Smooth muscle cell (in vitro differentiated cells): ENCODE results near the gene CLNK. TPM values are rescaled to one million over a fixed set of nuclear protein-coding genes. Genes with fewer than 3 reads are reported as not detected.

Experiments
- DNase-seq: peaks from one replicate; lab custom pipeline; 2025; ENCODE audit not compliant: unreplicated experiment; lab: John Stamatoyannopoulos, UW
- H2AFZ ChIP-seq: fragments of 200-600 bp; sonication (generic); 2 replicates; pipeline ENCODE4 v1.6.0; 2016; ENCODE audit warnings: antibody characterized with exemption, low read depth, mild to moderate bottlenecking
- H3F3A ChIP-seq: fragments of 200-600 bp; sonication (generic); 2 replicates; pipeline ENCODE4 v1.6.0; 2017; ENCODE audit warnings: antibody characterized with exemption, low read depth
- H3K27ac ChIP-seq: fragments of 200-600 bp; sonication (generic); 2 replicates; pipeline ENCODE4 v1.5.1; 2016; ENCODE audit warnings: low read depth, mild to moderate bottlenecking
- H3K27me3 ChIP-seq: fragments of 200-600 bp; sonication (generic); 2 replicates; pipeline ENCODE4 v1.6.1; 2016; ENCODE audit warnings: low read depth, mild to moderate bottlenecking
- H3K36me3 ChIP-seq: fragments of 200-600 bp; sonication (generic); 2 replicates; pipeline ENCODE4 v1.5.1; 2016; ENCODE audit warnings: low read depth
- H3K4me1 ChIP-seq: fragments of 200-600 bp; sonication (generic); 2 replicates; pipeline ENCODE4 v1.5.1; 2016; ENCODE audit warnings: low read depth
- H3K4me2 ChIP-seq: fragments of 200-600 bp; sonication (generic); 2 replicates; pipeline ENCODE4 v1.6.0; 2016; ENCODE audit warnings: mild to moderate bottlenecking
- H3K4me3 ChIP-seq: fragments of 200-600 bp; sonication (generic); 2 replicates; pipeline ENCODE4 v1.5.1; 2016; ENCODE audit warnings: mild to moderate bottlenecking
- H3K79me2 ChIP-seq: fragments of 200-600 bp; sonication (generic); 2 replicates; pipeline ENCODE4 v1.6.0; 2016; ENCODE audit warnings: low read depth, mild to moderate bottlenecking
- H3K9ac ChIP-seq: fragments of 200-600 bp; sonication (generic); 2 replicates; pipeline ENCODE4 v1.6.0; 2016; ENCODE audit warnings: low read depth
- H3K9me3 ChIP-seq: fragments of 200-600 bp; sonication (generic); replicated peaks from 2 replicates; pipeline ENCODE4 v1.5.1; 2016; ENCODE audit warnings: low read depth
- H4K20me1 ChIP-seq: fragments of 200-600 bp; sonication (generic); 2 replicates; pipeline ENCODE4 v1.6.0; 2016; ENCODE audit warnings: low read depth
- CTCF ChIP-seq: fragments of 200-600 bp; sonication (generic); IDR thresholded peaks from 2 replicates; pipeline ENCODE4 v1.5.1; 2017; ENCODE audit warnings: borderline replicate concordance, mild to moderate bottlenecking, antibody characterized with exemption; ENCODE audit not compliant: insufficient read depth, poor library complexity, severe bottlenecking
- WGBS: methylation state at CpG from one replicate; pipeline ENCODE4 v1.1.7; 2016; ENCODE audit warnings: low lambda C conversion rate; 5-methylcytosine and 5-hydroxymethylcytosine counted together
- polyA plus RNA-seq: library from polyadenylated mRNA; unstranded; fragments of >200 nt; fragmentation: Nextera tagmentation; extraction: Ambion mirVana; gene quantifications from 2 replicates; pipeline ENCODE4 v1.2.1, GENCODE V29; 2016
- total RNA-seq: library from RNA; depleted of rRNA; stranded (reverse); fragments of >200 nt; gene quantifications from 2 replicates; pipeline ENCODE4 v1.2.3, GENCODE V29; 2014

The CLNK gene
- total and polyA plus RNA-seq, 2 experiments from 2014 or later, result not detected

- no peak overlapping the region for H3K4me2 ChIP-seq
- H3F3A ChIP-seq, result no peaks in the 10 kb centered on the region
- H3K4me1 ChIP-seq, result peaks cover 23% of the 10 kb centered on the region
- no peak for DNase-seq
- no peaks in the 10 kb centered on the region for H3K9me3 ChIP-seq
- no peak overlapping the region for H3K9ac ChIP-seq
- no peaks in the 10 kb centered on the region for H3K36me3 ChIP-seq
- no peaks in the 10 kb centered on the region for H3K79me2 ChIP-seq
- no peak for TF ChIP-seq CTCF
- H4K20me1 ChIP-seq, result no peaks in the 10 kb centered on the region
- H3K27me3 ChIP-seq, result no peaks in the 10 kb centered on the region
- H2AFZ ChIP-seq, result no peak overlapping the region
- H3K4me3 ChIP-seq, result no peak overlapping the region
- 94% methylated on average over 5 of the region's 5 CpGs for WGBS
- H3K27ac ChIP-seq, result no peak overlapping the region
Observed at GRCh38 chr4:10502717-10503116, 181.9 kb downstream of the CLNK start.

GRCh38 chr4:10500776-10501175, 183.8 kb downstream of the CLNK start:
- no peaks in the 10 kb centered on the region for H4K20me1 ChIP-seq
- no peaks in the 10 kb centered on the region for H3K36me3 ChIP-seq
- H2AFZ ChIP-seq, result no peak overlapping the region
- no peak overlapping the region for H3K27ac ChIP-seq
- no peaks in the 10 kb centered on the region for H3F3A ChIP-seq
- no peak overlapping the region for H3K4me2 ChIP-seq
- H3K4me3 ChIP-seq, result no peak overlapping the region
- no peaks in the 10 kb centered on the region for H3K9me3 ChIP-seq
- H3K27me3 ChIP-seq, result no peaks in the 10 kb centered on the region
- no peak for TF ChIP-seq CTCF
- WGBS, result 83% methylated on average over 6 of the region's 6 CpGs
- H3K9ac ChIP-seq, result no peak overlapping the region
- no peaks in the 10 kb centered on the region for H3K79me2 ChIP-seq
- peaks cover 36% of the 10 kb centered on the region for H3K4me1 ChIP-seq
- no peak for DNase-seq

GRCh38 chr4:10496200-10496599, 188.4 kb downstream of the CLNK start:
- Histone ChIP-seq H3K27me3 (no peaks in the 10 kb centered on the region), H3K4me2 (no peak overlapping the region), H3K79me2 (no peaks in the 10 kb centered on the region), H3K4me3 (no peak overlapping the region), H2AFZ (no peak overlapping the region), H3F3A (no peaks in the 10 kb centered on the region), H3K9me3 (no peaks in the 10 kb centered on the region), H3K4me1 (peaks cover 33% of the 10 kb centered on the region), H4K20me1 (no peaks in the 10 kb centered on the region), H3K9ac (no peak overlapping the region), H3K27ac (no peak overlapping the region), H3K36me3 (no peaks in the 10 kb centered on the region)
- TF ChIP-seq CTCF, result no peak
- DNase-seq, result no peak
- WGBS, result 28% methylated on average over 4 of the region's 4 CpGs

- Histone ChIP-seq H3K27me3 (no peaks in the 10 kb centered on the region), H3K4me1 (peaks cover 27% of the 10 kb centered on the region), H3K9me3 (no peaks in the 10 kb centered on the region), H2AFZ (no peak overlapping the region), H3F3A (no peaks in the 10 kb centered on the region), H3K4me2 (no peak overlapping the region), H3K79me2 (no peaks in the 10 kb centered on the region), H3K9ac (no peak overlapping the region), H4K20me1 (no peaks in the 10 kb centered on the region), H3K4me3 (no peak overlapping the region), H3K27ac (no peak overlapping the region), H3K36me3 (no peaks in the 10 kb centered on the region)
- no peak for TF ChIP-seq CTCF
- WGBS, result 65% methylated on average over 8 of the region's 8 CpGs
- DNase-seq, result no peak
Observed at GRCh38 chr4:10495651-10496050, 188.9 kb downstream of the CLNK start.
